Adipose tissue (tissue), 3 donors: ENCODE data around the gene ADGRG7. TPM values are rescaled to one million over a fixed set of nuclear protein-coding genes. Genes with fewer than 3 reads are reported as not detected.

Experiments
- H3K27ac ChIP-seq: one replicate; pipeline ENCODE4 v1.5.1; 2013; ENCODE audit warnings: low read depth, low read length
- WGBS, 3 donors: extraction: QIAGEN DNeasy Blood & Tissue Kit; methylation state at CpG; one replicate each; pipeline ENCODE4 v1.1.7; 2013; 5-methylcytosine and 5-hydroxymethylcytosine counted together
- polyA plus RNA-seq, 3 donors: library from polyadenylated mRNA; stranded (reverse); fragments of 200-250 nt; gene quantifications; one replicate each; pipeline ENCODE4 v1.2.3, GENCODE V29; 2013
- donor health status: healthy with polysubstance abuse.
- donor health status: Bipolar disorder and iron deficiency.
- donor health status: healthy.

The ADGRG7 gene
- polyA plus RNA-seq, 3 donors = not detected

DNA sequence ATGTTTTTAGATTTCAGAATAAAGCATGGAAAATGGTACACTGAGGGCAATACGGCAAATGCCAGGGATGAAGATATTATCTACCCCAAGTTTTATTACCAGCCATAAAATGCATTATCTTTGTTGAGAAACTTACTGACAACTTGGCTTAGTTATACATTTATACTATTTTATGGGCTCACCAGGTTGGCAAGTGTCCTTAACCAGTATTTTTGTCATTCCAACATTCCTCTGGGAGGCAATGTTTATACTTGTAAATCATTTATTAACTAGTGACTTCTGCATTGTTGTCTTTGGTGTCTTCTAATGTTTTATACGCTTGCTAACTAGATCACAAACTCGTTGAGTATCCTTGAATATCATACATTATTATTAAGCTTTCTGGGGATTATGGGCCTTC, 18.0 kb upstream of the ADGRG7 start:
- WGBS, 3 donors = 53 to 72% (median 61%) methylated on average over 3 of the region's 3 CpGs
- H3K27ac ChIP-seq = no peak overlapping the region

DNA sequence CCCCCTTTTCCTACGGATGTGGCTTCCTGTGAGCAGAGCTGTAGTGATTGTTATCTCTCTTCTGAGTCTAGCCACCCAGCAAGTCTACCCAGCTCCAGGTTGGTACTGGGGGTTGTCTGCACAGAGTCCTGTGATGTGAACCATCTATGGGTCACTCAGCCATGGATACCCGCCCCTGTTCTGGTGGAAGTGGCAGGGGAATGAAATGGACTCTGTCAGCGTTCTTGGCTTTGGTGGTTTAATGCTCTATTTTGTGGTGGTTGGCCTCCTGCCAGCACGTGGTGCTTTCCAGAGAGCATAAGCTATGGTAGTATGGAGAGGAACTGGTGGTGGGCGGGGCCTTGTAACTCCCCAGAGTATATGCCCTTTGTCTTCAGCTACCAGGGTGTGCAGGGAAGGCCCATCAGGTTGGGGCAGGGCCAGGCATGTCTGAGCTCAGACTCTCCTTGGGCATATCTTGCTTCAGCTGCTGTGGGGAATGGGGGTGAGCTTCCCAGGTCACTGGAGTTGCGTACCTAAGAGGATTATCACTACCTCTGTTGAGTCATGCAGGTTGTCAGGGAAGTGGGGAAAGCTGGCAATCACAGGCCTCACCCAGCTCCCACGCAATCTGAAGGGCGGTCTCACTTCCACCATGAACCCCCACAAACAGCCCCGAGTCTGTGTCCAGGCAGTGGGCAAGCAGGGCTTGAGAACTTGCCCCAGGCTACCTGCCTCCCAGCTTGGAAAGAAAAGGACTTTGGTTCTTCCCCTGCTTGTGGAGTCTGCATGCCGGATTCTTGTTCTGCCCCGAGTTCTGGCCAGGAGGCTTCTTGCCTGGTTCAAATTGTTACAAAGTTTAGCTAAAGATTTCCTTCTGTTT, 9.0 kb upstream of the ADGRG7 start:
- no peak overlapping the region for H3K27ac ChIP-seq
- WGBS, 3 donors = 71 to 77% (median 74%) methylated on average over 11 of the region's 11 CpGs

DNA sequence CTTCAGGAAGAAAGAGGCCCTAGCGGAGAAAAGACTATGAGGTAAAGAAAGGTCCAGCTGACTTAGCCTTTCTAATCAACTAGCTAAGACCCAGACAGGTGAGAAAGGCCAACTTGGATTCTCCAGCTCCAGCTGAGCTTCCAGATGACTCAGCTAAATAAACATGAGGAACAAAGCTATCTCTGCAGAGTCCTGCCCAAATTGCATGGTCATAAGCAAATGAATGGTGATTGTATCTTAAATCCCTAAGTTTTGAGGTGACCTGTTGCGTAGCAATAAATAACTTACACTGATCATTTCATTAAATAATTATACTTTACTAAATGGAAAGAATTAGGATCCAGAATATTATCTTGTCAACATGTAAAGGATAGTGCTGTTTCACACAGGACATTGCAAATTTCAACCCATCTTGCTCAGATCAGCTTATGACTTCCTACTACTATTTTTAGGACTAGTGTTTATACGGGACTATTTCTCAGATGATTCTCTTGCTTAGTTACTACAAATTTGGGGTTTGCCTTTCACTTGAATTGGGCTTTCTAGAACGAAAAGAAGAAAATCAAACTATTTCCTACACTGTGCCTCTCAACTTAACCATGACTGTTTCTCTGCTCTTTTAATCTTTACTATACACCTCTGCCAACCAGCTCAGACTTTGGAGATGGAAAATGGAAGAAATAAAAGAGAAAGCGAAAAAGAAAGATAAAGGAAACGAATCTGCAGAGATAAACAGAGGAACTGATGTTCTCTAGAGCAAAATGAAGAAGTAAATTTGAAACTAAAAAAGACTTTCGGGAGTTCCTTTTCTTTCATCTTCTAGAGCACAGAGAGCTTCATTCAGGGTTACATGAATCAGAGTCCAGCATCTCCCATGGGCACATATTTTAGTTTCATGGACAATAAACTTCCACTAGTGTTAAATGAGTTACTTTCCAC, 6.6 kb upstream of the ADGRG7 start:
- H3K27ac ChIP-seq = no peak overlapping the region
- 45 to 70% (median 59%) methylated on average over 7 of the region's 7 CpGs for WGBS, 3 donors

DNA sequence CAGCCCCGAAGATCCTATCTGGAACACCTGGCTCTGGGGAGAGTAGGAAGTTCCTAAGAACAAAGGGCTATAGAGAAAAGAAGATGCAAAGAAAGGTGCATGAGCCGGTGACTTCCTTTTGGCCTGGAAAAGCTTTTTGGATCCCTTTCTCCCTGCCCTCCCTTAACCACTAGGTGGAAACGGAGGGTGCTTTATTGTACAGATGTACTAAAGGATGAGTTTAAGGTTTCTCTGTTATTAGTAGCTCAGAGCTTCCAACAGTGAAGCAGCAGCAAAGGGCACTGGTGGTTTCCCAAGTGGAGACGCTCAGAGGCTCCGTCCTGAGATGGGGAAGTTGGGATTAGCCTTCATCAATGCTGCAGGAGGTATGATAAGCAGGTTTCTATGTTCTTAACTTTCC, 5.9 kb upstream of the ADGRG7 start:
- 25 to 32% (median 29%) methylated on average over 5 of the region's 5 CpGs for WGBS, 3 donors
- H3K27ac ChIP-seq = no peak overlapping the region

DNA sequence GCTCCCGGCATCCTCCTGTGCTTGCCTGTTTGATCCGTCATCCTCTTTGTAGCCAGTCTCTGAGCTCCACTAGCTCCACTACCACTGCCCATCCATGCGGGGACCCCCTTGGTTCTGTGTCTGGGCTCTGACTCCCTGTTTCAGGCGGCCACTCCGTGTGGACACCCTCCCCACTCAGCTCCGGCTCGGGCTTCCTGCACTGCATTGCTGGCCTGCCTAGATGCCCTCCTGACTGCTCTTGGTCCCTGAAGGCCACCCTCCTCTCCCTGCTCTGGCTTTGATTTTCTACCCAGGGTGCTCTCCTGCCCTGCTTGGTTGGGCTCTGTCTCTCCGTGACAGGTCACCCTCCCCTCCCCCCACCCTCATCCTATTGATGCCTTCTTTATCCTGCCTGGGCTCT, 4.0 kb upstream of the ADGRG7 start:
- WGBS, 3 donors = 83 to 91% (median 89%) methylated on average over 8 of the region's 8 CpGs
- no peak overlapping the region for H3K27ac ChIP-seq

DNA sequence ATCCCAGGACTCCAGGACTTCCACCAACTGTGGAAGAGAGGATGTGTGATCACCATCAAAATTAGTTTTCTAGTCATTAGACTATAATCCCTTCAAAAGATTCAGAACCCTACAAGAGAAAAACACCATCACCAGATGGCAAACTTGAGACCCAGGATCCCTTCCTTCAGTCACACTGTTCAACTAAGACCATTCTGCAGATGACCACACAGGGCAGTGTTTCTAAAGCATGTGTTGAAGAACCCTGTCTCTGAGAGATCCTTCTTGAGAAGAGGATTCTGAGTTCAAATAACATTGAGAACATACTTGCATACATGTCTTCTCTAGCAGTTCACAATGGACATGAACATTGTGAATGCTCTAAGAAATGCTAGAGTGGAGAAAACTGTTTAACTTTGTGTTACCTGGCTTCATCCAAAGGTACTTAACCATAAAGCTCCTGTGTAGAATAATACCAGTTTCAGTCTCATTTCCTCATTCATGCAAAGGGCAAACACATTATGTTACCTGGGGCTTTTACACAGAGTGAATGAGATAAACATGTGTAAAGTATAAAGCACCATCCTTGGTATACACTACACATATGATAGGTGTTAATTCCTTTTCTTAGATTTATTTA, 2.4 kb upstream of the ADGRG7 start:
- H3K27ac ChIP-seq = no peak overlapping the region

DNA sequence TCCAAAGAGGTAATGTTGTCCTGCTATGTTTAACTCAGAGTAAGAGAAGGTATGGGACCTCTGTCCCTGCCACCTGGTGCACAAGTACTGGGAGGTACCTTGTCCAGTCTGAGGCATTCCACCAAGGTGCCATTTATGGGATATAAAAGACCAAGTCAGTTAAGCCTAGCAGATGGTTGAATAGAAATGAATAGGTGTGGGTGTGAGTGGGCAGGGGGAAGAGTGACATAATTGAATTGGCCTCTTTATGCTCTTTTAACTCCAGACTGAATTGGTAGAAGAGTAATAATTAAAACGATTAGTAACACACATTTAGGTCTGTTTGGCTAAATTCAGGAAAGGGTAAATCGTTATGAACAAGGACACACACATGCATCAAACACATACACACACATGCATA, 562 bp downstream of the ADGRG7 start:
- WGBS, 3 donors = 74 to 82% (median 81%) methylated on average over 2 of the region's 2 CpGs
- no peak overlapping the region for H3K27ac ChIP-seq

DNA sequence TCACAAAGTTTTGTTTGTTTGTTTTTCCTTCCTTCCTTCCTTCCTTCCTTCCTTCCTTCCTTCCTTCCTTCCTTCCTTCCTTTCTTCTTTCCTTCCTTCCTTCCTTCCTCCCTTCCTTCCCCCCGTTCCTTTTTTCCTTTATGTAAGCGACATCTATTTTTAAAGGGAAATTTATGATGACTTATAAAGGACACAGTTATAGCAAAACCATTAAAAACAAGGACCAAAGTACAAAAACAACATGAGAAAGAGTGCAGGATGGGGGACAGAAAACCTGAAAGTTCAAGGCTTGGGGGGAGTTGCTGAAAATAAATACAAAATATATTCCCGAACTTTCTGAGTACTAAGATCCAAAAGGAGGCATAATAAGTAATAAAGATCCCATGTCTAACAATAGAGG, 1.8 kb downstream of the ADGRG7 start:
- WGBS, 3 donors = 68 to 77% (median 71%) methylated on average over 3 of the region's 3 CpGs
- H3K27ac ChIP-seq = no peak overlapping the region

DNA sequence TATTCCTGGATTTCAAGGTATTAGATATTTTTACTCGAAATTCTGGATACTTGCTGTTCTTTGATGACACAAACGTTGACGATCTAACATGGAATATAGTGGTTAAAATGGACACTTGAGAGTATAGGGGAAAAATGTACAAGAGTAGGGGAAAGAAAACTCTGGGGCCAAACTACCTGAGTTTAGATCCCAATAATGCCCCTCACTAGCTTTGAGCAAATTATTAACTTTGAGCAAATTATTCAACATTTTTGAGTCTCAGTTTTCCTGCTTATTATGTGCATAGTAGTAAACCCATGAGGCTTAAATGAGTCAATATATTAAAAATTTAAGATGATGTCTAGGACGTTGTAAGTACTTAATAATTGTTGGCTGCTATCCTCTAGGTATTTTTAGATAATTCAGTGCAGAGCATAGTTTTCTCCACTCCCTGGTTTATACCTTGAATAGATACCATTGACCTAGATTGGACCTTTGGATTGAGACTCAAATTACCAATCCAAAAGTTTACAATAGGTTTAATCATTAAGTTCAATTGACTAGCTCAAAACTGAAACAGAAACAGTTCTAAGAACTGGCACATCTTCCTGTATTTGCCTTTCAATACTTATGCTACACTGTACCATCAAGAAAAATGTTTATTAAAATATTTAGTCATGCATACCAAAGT, 4.5 kb downstream of the ADGRG7 start:
- 42 to 81% (median 75%) methylated on average over 4 of the region's 4 CpGs for WGBS, 3 donors

DNA sequence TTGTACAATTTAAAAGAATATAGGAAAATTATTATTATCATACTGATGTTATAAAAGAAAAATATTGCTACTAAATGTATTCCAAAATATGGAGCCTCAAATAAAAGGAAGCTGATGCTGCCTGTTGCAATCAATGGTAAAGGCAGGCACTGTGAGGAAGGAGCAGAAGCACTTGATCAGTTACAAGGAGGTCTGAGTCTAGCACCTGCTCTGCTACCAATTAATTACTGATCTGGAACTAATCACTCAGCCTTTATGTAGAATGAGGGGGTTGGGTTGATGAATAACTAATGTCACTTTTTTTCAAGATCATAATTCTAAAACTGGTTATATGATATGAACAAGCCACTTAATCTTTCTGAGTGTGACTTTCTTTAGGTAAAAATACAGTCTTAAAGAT, 5.5 kb downstream of the ADGRG7 start:
- H3K27ac ChIP-seq = no peak overlapping the region

More for the DNA sequence above, 4.5 kb downstream of the ADGRG7 start:
- no peak overlapping the region for H3K27ac ChIP-seq

DNA sequence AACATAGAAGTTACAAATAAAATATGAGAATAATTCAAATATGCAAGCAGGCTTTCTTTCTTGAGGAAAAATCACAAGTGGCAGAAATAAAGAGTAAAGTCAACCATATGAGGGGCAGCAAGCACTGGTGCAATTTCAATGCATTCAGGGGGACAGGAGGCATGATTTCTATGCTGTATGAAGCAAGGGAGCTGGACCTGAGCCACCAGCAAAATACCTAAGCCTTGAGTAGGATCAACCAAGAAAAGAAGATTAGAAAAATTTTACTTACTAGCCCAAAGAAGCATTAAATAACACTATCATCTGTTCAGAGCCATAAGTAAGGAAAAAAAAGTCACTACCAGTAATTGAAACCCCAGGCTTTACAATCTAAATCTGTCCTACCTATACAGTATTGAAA, 6.3 kb downstream of the ADGRG7 start:
- H3K27ac ChIP-seq = no peak overlapping the region

DNA sequence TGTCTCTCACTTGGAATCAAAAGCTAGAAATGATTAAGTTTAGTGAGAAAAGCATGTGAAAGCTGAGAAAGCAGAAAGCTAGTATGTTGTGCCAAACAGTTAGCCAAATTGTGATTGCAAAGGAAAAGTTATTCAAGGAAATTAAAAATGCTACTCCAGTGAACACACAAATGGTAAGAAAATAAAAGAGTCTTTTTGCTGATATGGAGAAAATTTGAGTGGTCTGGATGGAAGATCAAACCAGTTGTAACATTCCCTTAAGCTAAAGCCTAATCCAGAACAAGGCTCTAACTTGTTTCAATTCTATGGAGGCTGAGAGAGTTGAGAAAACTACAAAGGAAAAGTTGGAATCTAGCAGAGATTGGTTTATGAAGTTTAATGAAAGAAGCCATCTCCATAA, 11.8 kb downstream of the ADGRG7 start:
- no peak overlapping the region for H3K27ac ChIP-seq

DNA sequence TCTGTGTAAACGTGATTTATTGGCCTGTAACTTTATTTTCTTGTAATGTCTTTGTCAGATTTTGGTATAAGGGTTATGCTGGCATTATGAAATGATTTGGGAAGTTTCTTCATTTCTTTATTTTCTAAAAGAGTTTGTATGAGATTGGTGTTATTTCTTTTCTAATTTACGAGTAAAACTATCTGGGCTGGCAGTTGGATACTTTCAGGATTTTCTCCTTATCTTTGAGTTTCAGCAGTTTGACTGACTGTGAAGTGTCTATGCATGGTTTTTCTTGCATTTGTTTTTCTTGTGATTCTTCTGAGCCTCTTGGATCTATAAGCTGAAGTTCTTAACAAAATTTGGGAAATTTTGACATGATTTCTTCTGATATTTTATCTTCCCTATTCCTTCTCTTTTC, 18.1 kb downstream of the ADGRG7 start:
- WGBS, 3 donors = 64 to 77% (median 68%) methylated on average over 2 of the region's 2 CpGs
- H3K27ac ChIP-seq = no peak overlapping the region

DNA sequence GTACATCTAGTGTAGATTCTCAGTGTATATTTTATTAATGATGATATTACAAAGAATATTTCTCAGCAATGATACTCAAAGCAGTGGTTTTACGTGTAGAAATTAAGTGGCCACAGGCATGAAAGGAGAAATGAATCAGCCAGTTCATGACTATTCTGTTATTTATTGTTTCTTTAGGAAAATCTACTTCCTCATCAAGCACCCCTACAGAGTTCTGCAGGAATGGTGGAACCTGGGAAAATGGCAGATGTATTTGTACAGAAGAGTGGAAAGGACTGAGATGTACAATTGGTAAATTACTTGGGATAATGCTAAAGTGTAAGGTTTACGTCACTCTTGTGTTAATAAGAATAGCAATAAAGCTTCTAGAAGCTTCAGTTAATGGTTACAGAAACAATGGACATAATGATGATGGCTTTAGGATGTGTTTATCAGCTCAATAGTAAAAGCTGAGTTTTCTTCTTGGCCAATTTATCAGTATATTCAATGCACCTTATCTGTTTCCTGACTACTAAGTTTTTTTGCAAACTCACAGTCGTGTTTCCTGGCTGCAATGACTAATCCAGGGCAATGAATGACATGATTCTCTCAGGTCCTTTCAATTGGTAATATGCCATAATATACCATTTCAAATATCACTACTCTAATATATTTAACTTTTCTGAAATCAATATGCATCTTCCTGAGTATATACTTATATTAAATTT, 20.2 kb downstream of the ADGRG7 start:
- WGBS, 3 donors = 40 to 66% (median 52%) methylated on average over 3 of the region's 3 CpGs
- H3K27ac ChIP-seq = no peak overlapping the region

DNA sequence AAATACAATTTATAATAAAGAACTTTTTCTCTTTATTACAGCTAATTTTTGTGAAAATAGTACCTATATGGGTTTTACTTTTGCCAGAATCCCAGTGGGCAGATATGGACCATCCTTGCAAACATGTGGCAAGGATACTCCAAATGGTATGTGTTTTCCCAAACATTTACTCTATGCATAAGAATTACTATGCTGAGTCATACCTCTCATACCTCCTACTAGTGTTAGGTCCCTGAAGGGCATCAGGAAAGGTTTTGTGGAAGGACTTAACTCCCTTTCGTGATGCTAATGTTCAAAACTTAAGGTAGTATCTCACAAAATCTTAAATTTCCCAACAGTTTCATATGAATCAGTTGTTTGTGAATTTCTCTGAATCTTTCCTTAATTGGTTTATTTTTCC, 21.3 kb downstream of the ADGRG7 start:
- no peak overlapping the region for H3K27ac ChIP-seq
- WGBS, 3 donors = 87 to 97% (median 95%) methylated on average over 1 of the region's 1 CpG

DNA sequence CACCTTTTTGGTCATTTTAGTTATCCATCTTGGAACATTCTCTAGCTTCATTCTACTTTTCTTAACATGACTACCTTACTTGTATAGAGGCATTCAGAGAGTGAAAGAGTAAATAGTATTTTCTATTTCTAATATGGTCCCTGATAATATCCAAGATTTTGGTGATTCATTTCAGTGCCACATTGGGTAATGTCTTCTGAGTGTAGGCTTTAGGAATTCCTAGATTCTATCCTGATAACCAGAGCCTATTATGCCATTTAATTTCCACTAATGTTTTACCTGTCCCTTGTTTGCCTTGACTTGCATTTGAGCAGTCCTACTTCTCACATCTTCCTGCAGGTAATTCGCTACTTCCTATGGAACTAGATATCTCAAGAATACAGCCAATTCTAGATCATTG, 21.8 kb downstream of the ADGRG7 start:
- no peak overlapping the region for H3K27ac ChIP-seq
- WGBS, 3 donors = 84 to 96% (median 92%) methylated on average over 1 of the region's 1 CpG

DNA sequence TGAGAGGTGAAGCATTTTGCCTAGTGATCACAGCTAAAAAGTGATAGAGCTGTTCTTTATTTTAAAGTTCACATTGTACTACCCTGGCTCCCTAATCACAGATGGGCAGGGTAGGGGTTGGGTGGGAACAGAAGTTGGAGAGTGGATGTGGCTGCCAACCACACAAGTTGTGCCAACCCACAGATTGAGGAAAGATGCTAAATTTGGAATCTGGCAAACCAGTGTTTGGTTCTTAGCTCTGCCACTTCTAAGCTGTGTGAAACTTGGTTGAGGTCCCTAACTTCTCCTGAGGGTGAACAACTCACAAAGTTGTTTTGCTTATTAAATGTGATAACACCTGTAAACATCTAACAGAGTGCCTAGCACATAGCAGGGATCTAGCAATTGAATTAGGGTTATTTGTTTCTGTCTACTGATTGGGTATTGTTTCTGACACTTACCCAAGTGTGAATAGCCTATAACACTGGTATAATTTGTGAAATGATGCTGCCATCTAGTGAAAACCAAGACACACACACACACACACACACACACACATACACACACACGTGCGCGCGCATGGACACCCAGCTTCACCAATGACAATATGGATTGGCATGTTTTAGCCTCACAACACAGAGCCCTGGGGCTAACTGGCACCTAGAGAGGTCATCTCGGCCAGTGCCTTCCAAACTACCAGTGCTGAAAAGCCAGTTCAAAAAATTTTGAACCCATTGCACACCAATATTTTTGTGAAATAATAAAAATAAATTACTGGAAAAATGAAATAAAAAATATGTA, 25.3 kb downstream of the ADGRG7 start:
- 38 to 66% (median 54%) methylated on average over 5 of the region's 5 CpGs for WGBS, 3 donors
- no peak overlapping the region for H3K27ac ChIP-seq
